H1 (cell line): ENCODE data around the gene F11R. TPM values are rescaled to one million over a fixed set of nuclear protein-coding genes. Genes with fewer than 3 reads are reported as not detected.

ENCODE experiments used
- ASH2L ChIP-seq: fragments of 200-600, 300-600 bp; sonication (generic); IDR thresholded peaks from one replicate; pipeline ENCODE4 v1.7.1; 2017; ENCODE audit warnings: low read length
- ATF2 ChIP-seq: IDR thresholded peaks from 2 replicates; pipeline ENCODE4 v1.6.1; 2012; ENCODE audit warnings: low read length, inconsistent platforms
- BCL11A ChIP-seq, 2 experiments: IDR thresholded peaks; one replicate each; pipeline ENCODE4 v1.6.1; 2011; ENCODE audit warnings: low read depth in 2 of 2, low read length in 2 of 2, mild to moderate bottlenecking in 2 of 2
- CEBPB ChIP-seq: IDR thresholded peaks from 2 replicates; pipeline ENCODE4 v1.6.1; 2012; ENCODE audit warnings: low read depth, low read length
- CHD2 ChIP-seq: IDR thresholded peaks from 2 replicates; pipeline ENCODE4 v1.6.1; 2012; ENCODE audit warnings: low read length, improper control_type of control experiment
- CREB1 ChIP-seq: IDR thresholded peaks from 2 replicates; pipeline ENCODE4 v1.6.1; 2012; ENCODE audit warnings: inconsistent platforms
- EGR1 ChIP-seq: IDR thresholded peaks from 2 replicates; pipeline ENCODE4 v1.6.1; 2011; ENCODE audit warnings: low read depth, low read length, borderline replicate concordance
- FOSL1 ChIP-seq: IDR thresholded peaks from 2 replicates; pipeline ENCODE4 v1.6.1; 2011; ENCODE audit warnings: mild to moderate bottlenecking, low read depth, low read length, moderate library complexity; ENCODE audit not compliant: insufficient read depth
- GTF2F1 ChIP-seq: IDR thresholded peaks from 2 replicates; pipeline ENCODE4 v1.6.1; 2012; ENCODE audit warnings: low read depth, low read length, improper control_type of control experiment, borderline replicate concordance
- KDM4A ChIP-seq: IDR thresholded peaks from one replicate; pipeline ENCODE4 v1.7.1; 2012; ENCODE audit warnings: low read depth, mild to moderate bottlenecking, moderate library complexity, low read length, inconsistent platforms; ENCODE audit not compliant: severe bottlenecking
- MAFK ChIP-seq: IDR thresholded peaks from 2 replicates; pipeline ENCODE4 v1.6.1; 2012; ENCODE audit warnings: low read depth, mild to moderate bottlenecking, improper control_type of control experiment, low read length
- NRF1 ChIP-seq: IDR thresholded peaks from 2 replicates; pipeline ENCODE4 v1.6.1; 2011; ENCODE audit warnings: mild to moderate bottlenecking, low read depth, low read length, improper control_type of control experiment
- POLR2A ChIP-seq, 2 experiments: IDR thresholded peaks; 1 replicate in 1 of 2; 2 replicates in 1 of 2; pipeline ENCODE4 v1.6.1; 2011; ENCODE audit warnings: low read depth in 2 of 2, low read length in 2 of 2, mild to moderate bottlenecking in 2 of 2; ENCODE audit errors: control extremely low read depth in 1 of 2
- POLR2AphosphoS5 ChIP-seq: IDR thresholded peaks from 2 replicates; pipeline ENCODE4 v1.6.1; 2011; ENCODE audit warnings: low read depth, low read length
- RNF2 ChIP-seq: fragments of 200-900, 300-1000 bp; sonication (generic); IDR thresholded peaks from 2 replicates; pipeline ENCODE4 v1.7.1; 2016; ENCODE audit warnings: borderline replicate concordance, low read depth, mild to moderate bottlenecking, antibody characterized with exemption, low read length; ENCODE audit not compliant: poor library complexity, severe bottlenecking; ENCODE audit errors: missing control alignments
- SAP30 ChIP-seq: fragments of 300-600 bp; sonication (generic); IDR thresholded peaks from 2 replicates; pipeline ENCODE4 v1.7.1; 2012; ENCODE audit warnings: low read length, moderate library complexity, mild to moderate bottlenecking, inconsistent platforms; ENCODE audit not compliant: insufficient read depth, insufficient replicate concordance
- SIN3A ChIP-seq, 2 experiments: IDR thresholded peaks in 1 of 2; conservative IDR thresholded peaks in 1 of 2; 2 replicates each; pipeline ENCODE4 v1.6.1; 2011 to 2012; ENCODE audit warnings: low read length in 2 of 2, improper control_type of control experiment in 1 of 2, low read depth in 1 of 2, mild to moderate bottlenecking in 1 of 2
- SP1 ChIP-seq: IDR thresholded peaks from 2 replicates; pipeline ENCODE4 v1.6.1; 2011; ENCODE audit warnings: low read depth, low read length
- SP2 ChIP-seq: IDR thresholded peaks from 2 replicates; pipeline ENCODE4 v1.6.1; 2012; ENCODE audit warnings: mild to moderate bottlenecking, low read length, inconsistent platforms
- SP4 ChIP-seq: IDR thresholded peaks from 2 replicates; pipeline ENCODE4 v1.6.1; 2012; ENCODE audit warnings: low read length, inconsistent platforms
- TAF7 ChIP-seq: optimal IDR thresholded peaks from 2 replicates; pipeline ENCODE3; 2011; ENCODE audit warnings: low read depth, mild to moderate bottlenecking, inconsistent platforms, low read length, moderate library complexity, borderline replicate concordance
- TBP ChIP-seq: IDR thresholded peaks from 2 replicates; pipeline ENCODE4 v1.6.1; 2011; ENCODE audit warnings: low read depth, low read length, improper control_type of control experiment
- ZNF274 ChIP-seq: IDR thresholded peaks from 2 replicates; pipeline ENCODE4 v1.7.0; 2012; ENCODE audit warnings: low read length, borderline replicate concordance; ENCODE audit errors: extremely low read depth
- polyA plus RNA-seq, 7 experiments: library from polyadenylated mRNA; depleted of rRNA in 3 of 7; stranded (reverse) in 5 of 7; unstranded in 2 of 7; fragments of >200 nt in 5 of 7; fragments of 200-250 nt in 2 of 7; gene quantifications; 1 replicate in 5 of 7; 2 replicates in 1 of 7; 4 replicates in 1 of 7; pipeline versions ENCODE4 v1.2.1 to v1.2.3, GENCODE V29; 2011 to 2013; ENCODE audit warnings: missing spikeins in 2 of 7, mixed read lengths in 2 of 7
- total RNA-seq: library from RNA; stranded (reverse); fragmentation: NEBNext Ultra II Directional; extraction: Animal tissue kit (Norgen Biotek cat#: 25700); gene quantifications from 2 replicates; pipeline ENCODE4 v1.2.1, GENCODE V29; 2021

Gene F11R
- total and polyA plus RNA-seq, 2 of the 8 experiments (the other 6 are each of a cell fraction or from before 2014, with no cell fraction given) = 159 to 200 TPM

GRCh38 chr1:161020509-161021164 is at the start of gene F11R (continued):
- no peak for TF ChIP-seq GTF2F1
- TF ChIP-seq FOSL1 = no peak
- peak; percentile 59 for TF ChIP-seq POLR2AphosphoS5
- TF ChIP-seq SIN3A (conservative IDR thresholded peaks at IDR 0.05 in 1 of 2, IDR thresholded peaks at IDR 0.05 in 1 of 2; ENCODE audit: low read depth in 1 of 2, low read length in 2 of 2) = peak; percentile 68 to 77; a peak in 2 of 4 replicates
- TF ChIP-seq TBP = 0 out of 2 replicates have a peak, but pooled peaks have one; percentile 3
- no peak for TF ChIP-seq BCL11A (IDR thresholded peaks at IDR 0.05; ENCODE audit: low read depth in 2 of 2, low read length in 2 of 2)
- no peak for TF ChIP-seq RNF2
- TF ChIP-seq EGR1 = no peak
- no peak for TF ChIP-seq TAF7
- peak; percentile 63 for TF ChIP-seq ASH2L
- no peak for TF ChIP-seq SAP30
- TF ChIP-seq POLR2A (IDR thresholded peaks at IDR 0.05; ENCODE audit: control extremely low read depth in 1 of 2, low read depth in 2 of 2, low read length in 2 of 2) = peak; percentile 58 to 95
- no peak; the same call in 1 of the 2 replicates for TF ChIP-seq CREB1
- no peak for TF ChIP-seq ZNF274
- TF ChIP-seq SP2 = no peak
- TF ChIP-seq ATF2 = no peak
- no peak for TF ChIP-seq CHD2
- TF ChIP-seq SP1 = no peak
- no peak for TF ChIP-seq KDM4A
- no peak for TF ChIP-seq NRF1
- no peak for TF ChIP-seq MAFK
- TF ChIP-seq CEBPB = no peak
- TF ChIP-seq SP4 = no peak
